A549 treated with RU486 at 1 μM for 4 hours (cell line): Measurements from ENCODE around the gene EIF4EBP2. TPM values are rescaled to one million over a fixed set of nuclear protein-coding genes. Genes with fewer than 3 reads are reported as not detected.

ENCODE experiments used
- total RNA-seq: library from RNA; stranded (reverse); fragments of 200-300 nt; extraction: Qiagen RNA extraction; gene quantifications from 5 replicates; pipeline ENCODE4 v1.2.3, GENCODE V29; 2022; ENCODE audit warnings: low read depth

Gene EIF4EBP2, protein sequence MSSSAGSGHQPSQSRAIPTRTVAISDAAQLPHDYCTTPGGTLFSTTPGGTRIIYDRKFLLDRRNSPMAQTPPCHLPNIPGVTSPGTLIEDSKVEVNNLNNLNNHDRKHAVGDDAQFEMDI
- 10.9 to 16.5 TPM (median 15.8 TPM) in 5 replicates for total RNA-seq

DNA sequence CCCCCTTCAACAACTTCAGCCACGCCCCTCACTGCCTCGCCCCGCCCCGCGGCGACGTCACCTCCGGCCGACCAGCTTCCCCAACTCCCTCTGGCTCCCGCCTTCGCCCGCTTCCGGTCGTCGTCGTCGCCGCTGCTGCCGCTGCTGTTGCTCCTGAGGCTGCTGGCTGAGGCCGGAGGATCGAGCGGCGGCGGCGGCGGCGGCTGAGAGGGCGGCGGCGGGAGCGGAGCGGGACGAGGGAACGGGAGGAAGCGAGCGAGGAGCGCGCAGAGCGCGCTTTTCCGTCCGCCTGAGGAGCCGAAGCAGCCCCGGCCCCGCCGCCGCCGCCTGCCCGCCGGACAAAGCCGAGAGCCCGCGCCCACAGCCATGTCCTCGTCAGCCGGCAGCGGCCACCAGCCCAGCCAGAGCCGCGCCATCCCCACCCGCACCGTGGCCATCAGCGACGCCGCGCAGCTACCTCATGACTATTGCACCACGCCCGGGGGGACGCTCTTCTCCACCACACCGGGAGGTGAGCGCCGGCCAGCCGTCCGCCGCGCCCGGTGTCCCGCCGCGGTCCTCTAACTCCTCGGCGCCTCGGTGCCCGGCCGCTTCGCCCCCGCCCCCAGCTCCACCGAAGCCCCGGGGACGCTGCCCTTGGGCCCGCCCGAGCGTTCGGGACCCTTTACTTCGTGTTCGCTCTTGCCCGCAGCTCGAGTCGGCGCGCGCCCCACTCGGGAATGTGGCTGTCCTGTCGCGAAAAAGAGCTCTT is at the start of gene EIF4EBP2:
TSS of gene EIF4EBP2 (plus strand) at position 110 of the 751 bp plus-strand sequence. CDS start at position 367, 257 bp downstream.

DNA sequence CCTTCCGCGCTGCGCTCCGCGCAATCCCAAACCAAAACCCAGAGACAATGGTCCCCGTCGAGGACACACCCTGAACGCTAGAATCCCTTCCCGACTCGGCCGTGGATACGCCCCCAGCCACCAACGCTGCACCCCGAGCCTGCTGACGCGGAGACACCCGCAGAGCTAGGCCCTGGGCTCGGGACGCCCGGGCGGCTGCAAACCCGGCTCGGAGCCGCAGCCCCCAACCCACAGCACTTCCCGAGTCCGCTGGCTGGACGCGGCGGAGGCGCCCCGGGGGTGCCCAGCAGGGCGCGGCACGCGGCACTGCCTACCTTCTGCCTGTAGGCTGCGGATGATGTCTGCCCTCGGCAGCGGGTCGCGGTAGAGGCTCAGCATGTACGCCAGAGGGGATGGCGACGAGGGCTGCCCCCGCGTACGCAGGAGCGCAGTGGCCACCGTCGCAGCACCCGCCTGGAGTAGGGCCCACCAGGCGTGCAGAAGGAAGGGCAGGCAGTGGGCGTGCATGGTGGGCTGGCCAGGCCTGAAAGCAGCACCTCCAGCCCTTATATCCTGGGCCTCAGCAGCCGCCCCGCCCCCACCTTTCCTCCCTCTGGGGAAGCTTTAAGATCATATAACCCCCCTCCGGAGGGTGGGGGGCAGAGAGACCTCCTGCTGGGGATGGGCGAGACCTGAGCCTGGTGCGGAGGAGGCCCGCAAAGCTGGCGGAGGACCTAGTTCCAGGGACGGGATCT is 37.4 kb downstream of the EIF4EBP2 start, which contains the start of gene NODAL:
TSS of gene NODAL (minus strand) at position 521 of the 734 bp plus-strand sequence. CDS start at position 507, 14 bp downstream.

Other genes starting within 250 kb of the EIF4EBP2 start
- gene SAR1A, start 233.6 kb upstream of the EIF4EBP2 start, total RNA-seq = 74.9 to 120 TPM (median 81.1 TPM) in 5 replicates
- gene PPA1, start 170.7 kb upstream of the EIF4EBP2 start, total RNA-seq = 184 to 232 TPM (median 201 TPM) in 5 replicates
- 0.01 TPM in 1 of 5 replicates, not detected in the others for gene NPFFR1, start 120.1 kb upstream of the EIF4EBP2 start, total RNA-seq
- gene LRRC20, start 21.5 kb upstream of the EIF4EBP2 start, total RNA-seq = 15.6 to 19.7 TPM (median 18.1 TPM) in 5 replicates
- not detected in 5 replicates for gene NODAL, start 37.5 kb downstream of the EIF4EBP2 start, total RNA-seq
- gene PALD1, start 74.6 kb downstream of the EIF4EBP2 start, total RNA-seq = 5.0 to 7.9 TPM (median 7.1 TPM) in 5 replicates
- gene PRF1, start 198.6 kb downstream of the EIF4EBP2 start, total RNA-seq = not detected in 5 replicates